Transverse colon (tissue), 4 donors: ENCODE data around the gene ZNF860. TPM values are rescaled to one million over a fixed set of nuclear protein-coding genes. Genes with fewer than 3 reads are reported as not detected.

Experiments
- DNase-seq: peaks from one replicate; pipeline ENCODE4 v3.0.0-alpha.2; 2019
- H3K27ac ChIP-seq, 4 donors: fragments of 200-600 bp; sonication (generic); 2 replicates each; pipeline ENCODE4 v1.5.1; 2016 to 2018; ENCODE audit warnings: inconsistent platforms in 4 of 4
- H3K27me3 ChIP-seq: fragments of 200-600 bp; sonication (generic); 2 replicates; pipeline ENCODE4 v1.5.1; 2017; ENCODE audit warnings: inconsistent platforms
- H3K36me3 ChIP-seq, 4 donors: fragments of 200-600 bp; sonication (generic); 2 replicates each; pipeline ENCODE4 v1.5.1; 2017 to 2019; ENCODE audit warnings: inconsistent platforms in 4 of 4
- H3K4me1 ChIP-seq, 4 donors: fragments of 200-600 bp; sonication (generic); 2 replicates each; pipeline ENCODE4 v1.5.1; 2017 to 2020; ENCODE audit warnings: inconsistent platforms in 4 of 4
- H3K4me3 ChIP-seq, 4 donors: fragments of 200-600 bp; sonication (generic); 1 replicate in 1 of 4; 2 replicates in 3 of 4; pipeline versions ENCODE4 v1.5.1 to v1.6.1; 2017 to 2019; ENCODE audit warnings: inconsistent platforms in 4 of 4
- H3K9me3 ChIP-seq, 2 donors: fragments of 200-600 bp; sonication (generic); 2 replicates each; pipeline ENCODE4 v1.5.1; 2017 to 2019; ENCODE audit warnings: inconsistent platforms in 2 of 2
- CTCF ChIP-seq, 5 experiments: fragments of 200-600 bp in 3 of 5; fragments of 450-650 bp in 2 of 5; sonication (generic) in 3 of 5; IDR thresholded peaks; 1 replicate in 2 of 5; 2 replicates in 3 of 5; pipeline ENCODE4 v1.5.1; 2016 to 2017; ENCODE audit warnings: antibody characterized with exemption in 5 of 5, inconsistent platforms in 3 of 5, mild to moderate bottlenecking in 2 of 5, moderate library complexity in 1 of 5
- EP300 ChIP-seq: sonication (generic); formaldehyde crosslinking; IDR thresholded peaks from one replicate; pipeline ENCODE4 v1.6.1; 2017; ENCODE audit warnings: antibody characterized with exemption, low read depth
- POLR2A ChIP-seq: fragments of 450-650 bp; IDR thresholded peaks from one replicate; pipeline ENCODE4 v1.6.1; 2016; ENCODE audit warnings: antibody characterized with exemption, mild to moderate bottlenecking, moderate library complexity
- POLR2AphosphoS5 ChIP-seq, 3 donors: sonication (generic); formaldehyde crosslinking; IDR thresholded peaks; one replicate each; pipeline ENCODE4 v1.6.1; 2016; ENCODE audit warnings: antibody characterized with exemption in 3 of 3
- WGBS, 2 donors: methylation state at CpG; one replicate each; pipeline ENCODE4 v1.1.5; 2018; ENCODE audit warnings: low coverage in 1 of 2; 5-methylcytosine and 5-hydroxymethylcytosine counted together
- in situ Hi-C, 4 donors: fragments of 200-750 bp; cut with MboI; loops; one replicate each; pipeline versions ENCODE4 v1.15.0 to v1.15.1; 2017; ENCODE audit warnings: low sequenced_read_pairs in 3 of 4, low pct_ligation_motif_present in 1 of 4, low pct_unique_long_range_greater_than_20kb in 1 of 4
- intact Hi-C: fragments of 100-400 bp; cut with DNase I; formaldehyde crosslinking; loops from one replicate; pipeline ENCODE4 v1.15.1; 2023; ENCODE audit warnings: low total_unique reads
- total RNA-seq, 4 donors: library from RNA; depleted of rRNA; stranded (reverse); fragments of >200 nt; gene quantifications; one replicate each; pipeline ENCODE4 v1.1.0, GENCODE V29; 2016

The ZNF860 gene
- total RNA-seq, 4 donors from 2014 or later = 0.41 to 5.4 (median 1.6) TPM; not detected in 1

- Histone ChIP-seq H3K27me3 (no peaks in the 10 kb centered on the region), H3K9me3 (no peaks in the 10 kb centered on the region), H3K4me1 (no peaks in the 10 kb centered on the region), H3K27ac (no peak overlapping the region), H3K4me3 (no peak overlapping the region), H3K36me3 (no peaks in the 10 kb centered on the region)
- 76 to 78% methylated on average over 3 to 6 of the region's 6 CpGs for WGBS, 2 donors
- no peak for DNase-seq
- in situ Hi-C loops (no loop called here), intact Hi-C loops (no loop called here)
- TF ChIP-seq CTCF (IDR thresholded peaks at IDR 0.05) = no peak
- TF ChIP-seq POLR2AphosphoS5 (IDR thresholded peaks at IDR 0.05) = no peak
- no peak for TF ChIP-seq POLR2A
- no peak for TF ChIP-seq EP300
These were observed 21.2 kb downstream of the ZNF860 start for GRCh38 chr3:32002561-32003368.

- 90% methylated on average over 3 of the region's 3 CpGs; no CpG with 5 or more reads in 1 of the 2 donors for WGBS, 2 donors
- no peaks in the 10 kb centered on the region for H3K27me3 ChIP-seq
- no peaks in the 10 kb centered on the region for H3K36me3 ChIP-seq
- no peaks in the 10 kb centered on the region for H3K9me3 ChIP-seq
- DNase-seq = no peak
- TF ChIP-seq EP300 (no peak), CTCF (IDR thresholded peaks at IDR 0.05) (no peak), POLR2AphosphoS5 (IDR thresholded peaks at IDR 0.05) (no peak), POLR2A (no peak)
- in situ Hi-C loops = no loop called here
- no peaks in the 10 kb centered on the region for H3K4me1 ChIP-seq
- intact Hi-C loops = no loop called here
- H3K4me3 ChIP-seq = no peak overlapping the region
- no peak overlapping the region for H3K27ac ChIP-seq
These were observed 21.8 kb downstream of the ZNF860 start for GRCh38 chr3:32003380-32003779.

GRCh38 chr3:32004113-32004765, 22.7 kb downstream of the ZNF860 start:
- Histone ChIP-seq H3K4me3 (no peak overlapping the region), H3K27me3 (no peaks in the 10 kb centered on the region), H3K36me3 (no peaks in the 10 kb centered on the region), H3K4me1 (no peaks in the 10 kb centered on the region), H3K9me3 (no peaks in the 10 kb centered on the region), H3K27ac (no peak overlapping the region)
- 86 to 90% methylated on average over 5 of the region's 5 CpGs for WGBS, 2 donors
- no peak for DNase-seq
- in situ Hi-C loops = no loop called here
- intact Hi-C loops = no loop called here
- no peak for TF ChIP-seq POLR2A
- TF ChIP-seq POLR2AphosphoS5 (IDR thresholded peaks at IDR 0.05) = no peak
- no peak for TF ChIP-seq EP300
- no peak for TF ChIP-seq CTCF (IDR thresholded peaks at IDR 0.05)

- Histone ChIP-seq H3K27ac (no peak overlapping the region), H3K4me1 (no peaks in the 10 kb centered on the region), H3K9me3 (no peaks in the 10 kb centered on the region), H3K36me3 (no peaks in the 10 kb centered on the region), H3K27me3 (no peaks in the 10 kb centered on the region), H3K4me3 (no peak overlapping the region)
- TF ChIP-seq CTCF (IDR thresholded peaks at IDR 0.05) (no peak), POLR2AphosphoS5 (IDR thresholded peaks at IDR 0.05) (no peak), POLR2A (no peak), EP300 (no peak)
- in situ Hi-C loops = no loop called here
- DNase-seq = no peak
- intact Hi-C loops = no loop called here
- 98 to 100% methylated on average over 2 of the region's 2 CpGs for whole genome bisulfite sequencing, 2 donors
These were observed 27.6 kb downstream of the ZNF860 start for GRCh38 chr3:32009101-32009500.
